Measurements from ENCODE around the gene AP4M1.

AP4M1 gene

DNA sequence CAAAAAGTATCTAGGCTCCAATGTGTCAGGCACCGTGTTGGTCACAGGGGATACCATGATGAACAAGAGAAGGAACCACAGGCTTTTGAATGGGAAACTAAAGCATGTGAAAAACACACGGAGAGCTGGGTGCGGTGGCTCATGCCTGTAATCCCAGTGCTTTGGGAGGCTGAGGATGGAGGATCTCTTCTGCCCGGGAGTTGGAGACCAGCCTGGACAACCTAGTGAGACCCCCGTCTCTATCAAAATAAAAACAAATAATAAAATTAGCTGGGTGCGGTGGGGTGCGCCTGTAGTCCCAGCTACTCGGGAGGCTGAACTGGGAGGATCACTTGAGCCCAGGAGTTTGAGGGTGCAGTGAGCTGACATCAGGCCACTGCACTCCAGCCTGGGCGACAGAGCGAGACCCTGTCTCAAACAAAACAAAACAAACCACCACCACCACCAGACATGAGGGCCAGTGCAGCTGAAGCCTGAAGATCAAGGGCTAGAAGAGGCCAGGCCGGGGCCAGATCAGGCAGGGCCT is 13.3 kb upstream of the AP4M1 start:
- DNase-seq, result no peak

DNA sequence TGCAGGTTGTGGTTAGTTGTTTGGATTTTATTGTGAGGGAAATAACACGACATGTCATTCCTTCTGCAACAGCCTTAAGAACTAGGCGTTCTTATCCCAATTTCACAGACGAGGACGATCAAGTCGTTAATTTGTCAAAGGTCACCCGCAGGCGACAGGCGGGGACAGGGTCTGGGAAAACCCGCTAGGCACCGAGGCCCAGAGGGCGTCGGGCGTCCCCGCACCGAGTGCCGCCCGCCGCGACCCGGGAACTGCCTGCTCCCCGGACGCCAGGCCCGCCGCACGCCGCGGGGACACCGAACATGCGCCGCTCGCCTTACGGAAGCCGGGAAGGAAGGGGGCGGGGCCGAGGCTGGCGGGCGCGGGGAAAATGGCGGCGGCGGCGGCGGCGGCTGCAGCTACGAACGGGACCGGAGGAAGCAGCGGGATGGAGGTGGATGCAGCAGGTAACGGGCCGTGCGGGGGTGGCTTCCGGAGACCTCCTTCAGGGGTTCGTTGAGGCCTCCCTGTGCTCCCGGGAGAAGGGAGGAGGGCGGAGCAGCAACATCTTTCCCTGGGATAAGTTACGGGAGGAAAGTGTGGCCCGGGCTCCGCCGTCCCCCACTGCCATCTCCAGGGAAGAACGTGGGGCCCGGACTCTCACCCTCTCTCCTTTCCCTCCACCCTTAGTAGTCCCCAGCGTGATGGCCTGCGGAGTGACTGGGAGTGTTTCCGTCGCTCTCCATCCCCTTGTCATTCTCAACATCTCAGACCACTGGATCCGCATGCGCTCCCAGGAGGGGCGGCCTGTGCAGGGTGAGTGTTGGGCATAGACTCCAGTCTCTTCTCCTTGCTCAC is 12.6 kb upstream of the AP4M1 start, which contains the start of gene COPS6:
Gene COPS6 (plus strand): TSS at position 349 of the 837 bp plus-strand sequence. CDS start 22 bp downstream, at position 371.
- peak; percentile 66 for DNase-seq

DNA sequence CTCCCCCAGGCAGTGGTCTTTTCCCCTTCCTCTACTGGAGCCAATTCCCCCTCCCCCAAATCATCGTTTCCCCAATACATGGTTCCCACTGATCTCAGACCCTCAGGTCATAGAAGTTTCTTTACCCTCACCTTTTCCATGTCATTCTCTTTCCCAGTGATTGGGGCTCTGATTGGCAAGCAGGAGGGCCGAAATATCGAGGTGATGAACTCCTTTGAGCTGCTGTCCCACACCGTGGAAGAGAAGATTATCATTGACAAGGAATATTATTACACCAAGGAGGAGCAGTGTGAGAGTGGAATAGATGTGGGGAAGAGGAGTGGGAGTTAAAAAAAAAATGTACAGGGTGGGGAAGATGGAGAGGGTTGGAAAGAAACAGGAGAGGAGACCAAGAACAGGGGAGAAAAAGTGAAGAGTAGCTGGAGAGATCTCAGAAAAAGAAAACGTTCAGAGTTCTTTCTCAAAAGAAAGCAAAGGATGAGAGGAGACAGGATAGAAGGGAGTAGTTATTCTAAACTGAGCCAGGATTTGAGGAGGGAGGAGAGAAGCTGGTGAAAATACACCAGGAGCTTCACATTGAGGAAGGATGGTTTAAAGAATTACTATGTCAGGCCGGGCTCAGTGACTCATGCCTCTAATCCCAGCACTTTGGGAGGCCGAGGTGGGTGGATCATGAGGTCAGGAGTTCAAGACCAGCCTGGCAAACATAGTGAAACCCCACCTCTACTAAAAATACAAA is 11.8 kb upstream of the AP4M1 start:
- DNase-seq, result no peak

DNA sequence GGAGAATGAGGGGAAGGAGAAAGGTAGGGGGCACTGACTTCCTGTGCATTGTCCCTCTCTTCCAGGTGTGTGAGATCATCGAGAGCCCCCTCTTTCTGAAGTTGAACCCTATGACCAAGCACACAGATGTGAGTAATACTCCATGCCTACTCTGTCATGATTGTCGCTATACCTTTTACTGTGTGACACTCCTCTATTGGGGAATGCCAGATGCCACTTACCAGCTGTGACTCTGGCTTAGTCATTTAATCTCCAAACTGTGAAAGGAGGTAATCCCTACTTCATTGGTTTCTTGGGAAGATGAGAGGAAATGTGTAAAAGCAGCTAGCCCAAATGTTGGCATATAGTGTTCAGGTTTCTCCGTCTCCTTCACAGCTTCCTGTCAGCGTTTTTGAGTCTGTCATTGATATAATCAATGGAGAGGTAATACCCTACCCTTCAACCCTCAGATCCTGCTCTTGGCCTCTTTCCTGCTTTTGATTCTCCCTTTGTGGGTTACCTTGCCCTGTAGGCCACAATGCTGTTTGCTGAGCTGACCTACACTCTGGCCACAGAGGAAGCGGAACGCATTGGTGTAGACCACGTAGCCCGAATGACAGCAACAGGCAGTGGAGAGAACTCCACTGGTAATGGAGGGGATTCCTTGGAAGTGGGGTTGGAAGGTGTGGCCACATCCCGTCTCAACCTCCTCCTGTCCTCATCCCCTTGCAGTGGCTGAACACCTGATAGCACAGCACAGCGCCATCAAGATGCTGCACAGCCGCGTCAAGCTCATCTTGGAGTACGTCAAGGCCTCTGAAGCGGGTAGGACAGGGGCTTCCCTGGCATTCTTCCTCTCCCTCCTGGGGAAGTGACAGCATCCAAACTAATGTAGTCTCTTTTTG is 10.7 kb upstream of the AP4M1 start:
- no peak for DNase-seq

DNA sequence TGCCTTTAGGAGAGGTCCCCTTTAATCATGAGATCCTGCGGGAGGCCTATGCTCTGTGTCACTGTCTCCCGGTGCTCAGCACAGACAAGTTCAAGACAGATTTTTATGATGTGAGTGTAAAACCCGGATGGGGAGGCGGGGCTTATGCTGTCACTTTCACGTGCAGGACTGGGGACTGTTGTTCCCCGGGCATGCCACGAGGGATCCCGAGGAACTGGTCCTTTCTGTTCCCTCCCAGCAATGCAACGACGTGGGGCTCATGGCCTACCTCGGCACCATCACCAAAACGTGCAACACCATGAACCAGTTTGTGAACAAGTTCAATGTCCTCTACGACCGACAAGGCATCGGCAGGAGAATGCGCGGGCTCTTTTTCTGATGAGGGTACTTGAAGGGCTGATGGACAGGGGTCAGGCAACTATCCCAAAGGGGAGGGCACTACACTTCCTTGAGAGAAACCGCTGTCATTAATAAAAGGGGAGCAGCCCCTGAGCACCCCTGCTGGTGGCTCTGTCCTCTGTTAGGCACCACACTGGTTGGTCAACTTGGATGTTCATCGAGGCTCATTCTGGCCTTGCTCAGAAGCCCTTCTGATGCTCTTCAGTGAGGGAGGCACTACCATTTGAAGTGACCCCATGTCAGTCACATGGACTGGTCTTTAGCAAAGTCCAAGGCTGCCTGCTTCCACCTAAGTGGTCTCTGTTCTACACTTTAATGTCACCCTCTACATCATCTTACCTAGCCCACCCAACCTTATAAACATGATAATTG is 9.8 kb upstream of the AP4M1 start:
- DNase-seq, result no peak

DNA sequence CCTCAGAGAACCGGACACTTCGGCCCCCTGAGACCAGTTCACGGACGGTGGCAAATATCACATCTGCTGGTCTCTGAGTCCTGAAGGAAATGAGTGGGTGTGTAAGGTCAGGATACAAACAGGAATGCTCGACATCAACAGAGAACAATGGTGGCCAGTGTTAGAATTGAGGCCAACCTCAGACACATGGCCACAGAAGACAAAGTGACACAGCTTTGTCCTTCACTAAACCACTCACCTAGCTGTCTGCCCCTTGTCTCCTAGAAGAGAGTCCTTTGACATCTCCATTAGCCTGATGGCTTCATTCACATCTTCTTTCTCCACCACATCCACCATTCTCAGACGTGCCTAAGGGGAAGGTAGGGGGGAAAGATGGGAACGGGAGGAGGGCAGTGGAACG is 8.4 kb upstream of the AP4M1 start:
- DNase-seq, result no peak

DNA sequence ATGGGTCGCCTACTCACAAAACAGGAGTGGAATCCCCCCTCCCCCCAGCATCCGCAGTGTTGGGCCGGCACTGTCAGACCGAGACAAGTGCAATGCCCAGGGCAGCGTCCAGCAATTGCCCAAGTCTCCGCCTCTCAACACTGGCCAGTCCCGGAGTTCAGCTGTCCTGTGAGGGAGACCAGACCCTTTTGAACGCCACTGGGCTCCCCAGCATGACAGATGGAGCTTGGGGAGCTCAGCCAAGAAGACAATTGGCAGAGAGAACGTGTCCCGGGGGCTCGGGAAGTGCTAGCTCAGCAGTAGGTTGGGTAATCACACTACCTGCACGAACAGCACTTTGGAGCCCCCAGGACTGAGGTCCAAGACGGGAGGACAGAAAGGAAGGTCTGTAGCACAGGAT is 7.9 kb upstream of the AP4M1 start:
- DNase-seq, result no peak

DNA sequence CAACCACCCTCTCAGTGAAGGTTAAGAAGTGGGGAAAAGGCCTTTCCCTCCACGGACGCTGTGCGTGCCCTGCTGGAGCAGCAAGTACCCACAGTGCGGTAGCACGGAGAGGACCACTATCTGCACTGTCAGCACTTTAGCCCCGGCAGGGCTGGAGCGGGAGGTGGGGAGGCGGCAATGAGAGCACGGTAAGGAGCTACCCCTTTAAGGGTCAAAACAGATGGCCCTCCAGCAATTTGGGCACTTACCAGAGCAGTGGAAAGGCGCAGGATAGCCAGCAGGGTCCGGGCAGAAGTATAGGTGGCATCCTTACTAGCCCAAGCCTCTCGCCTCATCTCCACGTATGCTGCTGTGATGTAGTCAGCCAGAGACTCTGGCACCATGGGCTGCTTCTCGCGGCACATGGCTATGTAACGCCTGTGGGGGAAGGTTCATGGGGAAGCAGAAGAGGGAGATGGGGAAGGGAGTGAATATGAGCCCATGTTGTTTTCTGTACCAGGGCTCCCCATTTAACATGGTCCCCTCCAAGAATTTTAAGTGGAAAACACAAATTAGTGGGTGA is 7.4 kb upstream of the AP4M1 start:
- DNase-seq, result no peak

DNA sequence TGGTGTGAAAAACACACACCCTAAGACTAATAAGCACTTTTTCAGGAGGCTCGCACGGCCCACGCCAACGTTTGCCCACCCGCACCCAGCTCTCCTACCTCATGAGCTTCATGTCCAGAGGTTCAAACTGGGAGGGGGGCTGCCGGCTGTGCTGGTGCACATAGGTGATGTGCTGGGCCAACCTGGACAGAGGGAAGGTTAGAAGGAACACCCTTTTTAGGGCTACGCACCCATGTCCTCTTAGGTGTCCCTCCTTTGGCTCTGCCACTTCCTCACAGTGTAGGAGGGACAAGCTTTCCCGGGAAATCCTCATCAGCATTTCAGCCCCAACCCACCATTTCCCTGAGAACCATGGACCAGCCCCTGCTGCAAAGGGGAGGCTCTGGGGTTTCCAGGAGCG is 6.2 kb upstream of the AP4M1 start:
- no peak for DNase-seq

DNA sequence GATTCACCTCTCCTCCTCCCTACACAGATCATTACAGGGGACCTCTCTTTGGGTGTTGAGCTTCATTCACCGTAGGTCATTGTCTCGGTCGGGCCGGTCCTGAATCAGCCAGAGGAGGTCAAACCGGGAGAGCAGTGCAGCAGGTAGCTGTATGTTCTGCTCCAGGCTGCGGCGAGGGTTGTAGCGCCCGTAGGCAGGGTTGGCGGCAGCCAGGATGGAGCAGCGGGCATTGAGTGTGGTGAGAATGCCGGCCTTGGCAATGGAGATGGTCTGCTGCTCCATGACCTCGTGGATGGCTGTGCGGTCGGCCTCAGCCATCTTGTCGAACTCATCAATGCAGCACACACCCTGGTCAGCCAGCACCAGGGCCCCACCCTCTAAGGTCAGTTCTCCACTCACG is 5.7 kb upstream of the AP4M1 start:
- DNase-seq, result no peak

DNA sequence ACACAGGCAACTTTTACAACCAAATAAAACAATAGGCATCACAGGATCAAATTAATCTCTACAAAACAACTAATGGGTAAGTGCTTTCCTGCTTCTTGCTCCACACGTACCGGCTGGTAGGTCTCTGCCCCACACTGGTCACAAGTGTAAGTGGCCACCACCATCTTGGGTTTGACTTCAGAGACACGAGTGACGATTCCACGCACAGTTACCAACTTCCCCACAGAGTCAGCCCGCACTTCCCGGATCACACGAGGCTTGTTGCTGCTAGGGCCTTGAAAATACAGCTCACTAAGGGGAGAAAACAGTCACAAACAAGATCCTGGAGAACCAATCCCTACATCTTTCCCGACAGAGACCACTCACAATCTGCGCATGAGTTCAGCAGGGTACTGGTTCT is 2.5 kb upstream of the AP4M1 start:
- no peak for DNase-seq

DNA sequence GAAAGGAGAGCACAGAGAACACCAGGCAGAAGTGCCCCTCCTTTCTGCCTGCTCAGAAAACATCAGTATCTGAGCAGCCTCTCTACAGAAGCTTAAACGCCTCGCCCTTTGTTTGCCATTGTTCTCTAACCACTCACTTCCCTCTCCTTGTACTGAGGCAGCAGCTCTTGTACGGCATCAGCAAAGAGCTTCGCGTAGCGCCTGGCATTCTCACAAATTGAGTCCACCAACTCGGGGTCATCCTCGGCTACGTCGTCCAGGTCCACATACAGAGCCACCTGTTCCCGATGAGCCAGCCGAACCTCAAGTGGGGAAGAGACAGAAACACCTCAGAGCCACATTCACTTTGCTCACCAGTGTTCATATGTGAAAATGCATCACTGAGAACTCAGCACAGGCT is 2.0 kb upstream of the AP4M1 start:
- DNase-seq, result no peak

DNA sequence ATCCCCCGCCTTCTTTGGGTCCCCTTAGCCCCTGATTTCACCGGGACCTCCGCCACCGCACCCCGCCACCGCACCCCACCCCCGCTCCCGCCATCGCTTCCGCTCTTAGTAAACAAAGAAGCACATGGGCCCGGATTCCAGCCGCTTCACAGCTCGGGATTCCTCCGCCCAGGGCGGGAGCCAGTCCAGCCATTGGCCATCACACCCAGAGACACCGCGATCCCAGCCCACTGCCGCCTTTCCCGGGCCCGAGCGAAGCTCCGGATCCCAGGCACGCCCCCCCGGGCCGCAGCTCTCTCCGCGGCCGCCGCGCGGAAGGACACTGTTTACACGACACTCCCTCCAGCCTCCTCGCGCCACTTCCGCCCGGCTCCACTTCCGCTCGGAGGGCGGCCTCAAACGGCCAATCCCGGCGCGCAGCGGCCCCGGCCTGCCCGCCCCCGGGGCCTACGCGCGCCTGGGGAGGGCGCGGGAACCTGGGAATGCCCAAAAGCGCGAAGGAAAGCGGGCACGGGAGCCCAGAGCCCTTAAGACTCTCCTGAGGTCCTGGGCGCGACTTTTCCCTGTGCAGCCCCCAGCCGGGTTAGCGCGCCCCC is 925 bp upstream of the AP4M1 start:
- DNase-seq, result peak; percentile 89

DNA sequence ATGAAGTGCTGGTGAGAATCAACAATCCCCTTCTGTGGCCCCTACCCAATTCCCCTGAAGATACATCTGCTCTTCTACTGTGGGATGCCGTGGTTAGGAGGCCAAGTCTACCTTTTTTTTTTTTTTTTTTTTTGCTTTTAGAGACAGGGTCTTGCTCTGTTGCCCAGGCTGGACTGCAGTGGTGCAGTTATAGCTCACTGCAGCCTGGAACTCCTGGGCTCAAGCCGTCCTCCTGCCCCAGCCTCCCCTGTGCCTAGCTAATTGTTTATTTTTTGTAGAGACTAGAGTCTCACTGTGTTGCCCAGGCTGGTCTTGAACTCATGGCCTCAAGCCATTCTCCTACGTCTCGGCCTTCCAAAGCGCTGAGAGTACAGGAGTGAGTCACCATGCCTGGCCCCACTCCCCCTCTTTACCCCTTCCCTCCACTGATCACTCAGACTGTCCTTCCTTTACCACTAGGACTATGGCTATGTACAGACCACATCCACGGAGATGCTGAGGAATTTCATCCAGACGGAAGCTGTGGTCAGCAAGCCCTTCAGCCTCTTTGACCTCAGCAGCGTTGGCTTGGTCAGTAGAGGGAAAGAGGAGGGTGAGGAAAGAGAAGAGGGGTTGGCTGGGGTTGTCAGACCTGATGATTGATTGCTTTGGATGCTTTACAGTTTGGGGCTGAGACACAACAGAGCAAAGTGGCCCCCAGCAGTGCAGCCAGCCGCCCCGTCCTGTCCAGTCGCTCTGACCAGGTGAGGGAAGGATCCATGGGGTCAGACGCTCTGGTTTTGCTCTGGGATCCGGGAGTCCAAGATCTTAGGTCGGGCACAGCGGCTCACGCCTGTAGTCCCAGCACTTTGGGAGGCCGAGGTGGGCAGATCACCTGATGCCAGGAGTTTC is 1.8 kb downstream of the AP4M1 start:
- no peak for DNase-seq

DNA sequence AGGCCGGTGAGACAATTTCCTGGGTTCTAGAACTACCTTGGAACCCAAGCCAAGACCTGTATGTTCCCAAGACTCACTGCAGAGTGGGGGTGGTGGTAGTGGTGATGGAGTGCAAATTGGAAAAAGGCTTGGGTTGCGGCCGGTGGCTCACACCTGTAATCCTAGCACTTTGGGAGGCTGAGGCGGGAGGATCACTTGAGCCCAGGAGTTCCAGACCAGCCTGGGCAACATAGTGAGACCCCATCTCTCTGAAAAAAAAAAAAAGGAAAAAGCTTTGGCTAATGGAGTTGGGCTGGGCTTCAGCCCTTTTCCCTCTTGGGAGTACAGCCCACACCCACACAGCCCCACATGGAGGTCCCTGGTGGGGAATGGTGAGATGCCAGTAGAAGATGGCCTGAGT is 4.1 kb downstream of the AP4M1 start:
- no peak for DNase-seq

DNA sequence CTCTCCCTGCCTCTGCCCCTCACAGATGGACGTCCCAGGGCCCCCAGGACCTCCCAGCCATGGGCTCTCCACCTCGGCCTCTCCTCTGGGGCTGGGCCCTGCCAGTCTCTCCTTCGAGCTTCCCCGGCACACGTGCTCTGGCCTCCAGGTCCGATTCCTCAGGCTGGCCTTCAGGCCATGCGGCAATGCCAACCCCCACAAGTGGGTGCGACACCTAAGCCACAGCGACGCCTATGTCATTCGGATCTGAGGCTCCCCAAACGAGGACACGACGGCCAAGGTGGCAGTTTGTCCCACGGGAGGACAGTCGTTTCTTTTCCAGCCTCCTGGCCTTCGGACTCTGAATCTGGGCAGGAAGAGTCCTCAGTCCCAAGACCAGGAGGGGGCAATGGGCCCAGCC is 5.2 kb downstream of the AP4M1 start:
- DNase-seq, result no peak

DNA sequence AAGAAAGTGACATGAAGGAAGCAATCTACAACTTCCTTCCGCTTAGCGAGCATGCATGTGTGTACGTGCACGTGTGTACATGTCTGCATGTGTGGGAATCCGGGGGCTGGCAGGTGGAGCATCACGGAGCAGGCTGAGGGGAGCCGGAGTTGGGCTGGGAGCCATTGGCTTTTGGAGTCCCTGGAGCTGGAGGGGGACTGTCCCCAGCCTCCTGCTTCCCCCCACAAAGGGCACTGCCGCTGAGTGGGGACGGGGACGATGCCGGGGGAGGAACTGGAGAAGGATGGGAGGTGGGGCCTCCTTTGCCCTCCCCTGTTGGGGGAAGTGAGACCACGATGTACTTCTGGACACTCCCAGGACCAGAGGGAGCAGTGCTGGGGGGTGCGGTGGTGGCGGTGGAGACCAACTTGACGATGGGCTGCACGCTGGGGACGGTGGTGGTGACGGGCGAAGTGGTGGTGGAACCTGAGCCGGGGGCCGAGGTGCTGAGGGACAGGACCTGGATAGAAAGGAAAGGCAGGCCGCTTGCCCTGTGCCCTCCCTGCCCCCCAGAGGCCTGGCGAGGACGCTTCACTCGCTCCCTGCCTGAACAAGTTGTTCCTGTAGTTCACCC is 5.8 kb downstream of the AP4M1 start:
- DNase-seq, result no peak

DNA sequence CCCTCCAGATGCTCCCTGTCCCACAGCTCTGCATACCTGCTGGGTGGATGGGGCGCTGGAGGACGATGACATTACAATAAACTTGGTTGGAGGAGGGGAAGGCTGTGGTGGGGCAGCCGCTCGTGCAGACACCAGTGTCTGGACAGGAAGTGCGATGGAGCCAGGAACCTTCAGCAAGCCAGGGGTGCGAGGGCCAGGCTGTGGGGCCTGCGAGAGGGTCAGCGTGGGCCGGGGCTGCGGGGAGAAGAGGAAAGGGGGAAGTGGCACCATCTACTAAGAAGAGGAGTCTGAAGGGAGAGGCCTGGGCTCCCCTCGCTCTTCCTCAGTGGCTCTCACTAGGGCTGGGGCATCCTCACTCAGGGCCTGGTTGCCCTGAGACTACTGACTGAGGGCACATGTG is 6.4 kb downstream of the AP4M1 start:
- no peak for DNase-seq

DNA sequence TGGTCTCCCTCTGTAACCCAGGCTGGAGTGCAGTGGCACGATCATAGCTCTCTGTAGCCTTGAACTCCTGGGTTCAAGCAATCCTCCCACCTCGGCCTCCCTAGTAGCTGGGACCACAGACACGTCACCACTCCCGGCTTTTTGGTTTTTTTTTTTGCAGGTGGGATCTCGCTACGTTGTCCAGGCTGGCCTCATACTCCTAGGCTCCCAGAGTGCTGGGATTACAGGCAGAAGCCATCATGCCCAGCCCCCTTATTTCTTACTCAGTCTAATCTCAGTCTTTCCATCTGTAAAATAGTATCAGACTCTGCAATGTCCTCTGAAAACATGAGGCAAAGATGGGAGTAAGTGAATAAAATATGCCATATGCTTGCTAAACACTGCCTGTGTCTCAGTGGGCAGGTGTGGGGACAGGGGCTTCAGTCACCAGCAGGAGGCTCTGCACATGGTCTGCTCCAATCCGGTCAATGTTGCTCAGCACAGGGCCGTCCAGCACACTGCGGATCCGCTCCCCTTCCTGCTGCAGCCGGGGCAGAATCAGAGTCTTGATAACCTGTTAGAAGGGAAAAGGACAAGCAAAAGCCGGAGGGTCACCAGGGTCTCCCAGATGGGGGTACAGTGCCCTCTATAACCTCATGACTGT is 8.2 kb downstream of the AP4M1 start:
- DNase-seq, result no peak

DNA sequence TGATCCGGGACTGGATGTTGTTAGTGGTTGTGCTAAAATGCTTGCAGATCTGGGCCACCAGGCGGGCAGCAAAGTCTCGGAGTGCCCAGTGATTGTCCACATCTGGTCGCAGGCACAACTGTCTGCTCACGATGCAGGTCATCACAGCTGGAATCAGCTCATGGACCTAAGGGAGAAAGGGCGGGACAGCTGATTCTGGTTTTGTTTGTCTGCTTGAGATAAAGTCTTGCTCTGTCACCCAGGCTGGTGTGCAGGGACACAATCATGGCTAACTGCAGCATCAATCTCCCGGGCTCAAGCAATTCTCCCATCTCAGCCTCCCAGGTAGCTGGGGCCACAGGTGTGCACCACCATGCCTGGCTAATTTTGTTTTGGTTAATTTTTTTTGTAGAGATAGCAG is 9.7 kb downstream of the AP4M1 start:
- DNase-seq, result no peak
